ENCODE measurements around the gene ADCY10.

ADCY10 gene

DNA sequence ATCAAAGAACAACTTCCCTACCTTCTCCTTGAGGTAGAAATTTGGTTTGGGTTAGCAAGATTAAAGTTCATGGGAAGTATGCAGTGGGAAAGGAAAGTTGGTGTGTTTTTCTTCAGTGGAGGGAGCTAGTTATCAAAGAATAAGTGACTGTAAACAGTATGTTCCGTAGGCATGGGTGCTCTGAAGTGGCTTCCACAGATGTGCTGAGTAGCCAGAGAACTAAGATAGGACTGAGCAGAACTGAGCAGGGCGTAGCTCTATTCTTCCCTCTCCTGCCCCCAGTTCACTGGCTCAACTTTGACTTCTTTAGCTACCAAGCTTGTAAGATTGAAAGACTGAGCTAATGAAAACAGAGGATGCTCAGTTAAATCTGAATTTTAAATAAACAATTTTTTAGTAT lies 3.4 kb downstream of the ADCY10 start:
- TF ChIP-seq ZFP3 (CRISPR knock-in tag; IDR thresholded peaks at IDR 0.05) (no peak), ZNF70 (CRISPR knock-in tag; IDR thresholded peaks at IDR 0.05) (no peak), ARNTL (CRISPR knock-in tag; IDR thresholded peaks at IDR 0.05; ENCODE audit: borderline replicate concordance, low read depth) (no peak), ESRRG (CRISPR knock-in tag; IDR thresholded peaks at IDR 0.05) (no peak), ZFP30 (CRISPR knock-in tag; IDR thresholded peaks at IDR 0.05) (no peak), CSDC2 (CRISPR knock-in tag; IDR thresholded peaks at IDR 0.05) (no peak), TOX (CRISPR knock-in tag; IDR thresholded peaks at IDR 0.05; ENCODE audit: borderline replicate concordance) (no peak), RARB (CRISPR knock-in tag; IDR thresholded peaks at IDR 0.05) (no peak), ISL1 (CRISPR knock-in tag; IDR thresholded peaks at IDR 0.05) (no peak), PPARA (CRISPR knock-in tag; IDR thresholded peaks at IDR 0.05; ENCODE audit: borderline replicate concordance) (no peak), BACH2 (CRISPR knock-in tag; IDR thresholded peaks at IDR 0.05; ENCODE audit: borderline replicate concordance) (no peak), ZNF8 (CRISPR knock-in tag; IDR thresholded peaks at IDR 0.05) (no peak), OSR1 (CRISPR knock-in tag; IDR thresholded peaks at IDR 0.05) (no peak)
- TF ChIP-seq, protein P1, sequence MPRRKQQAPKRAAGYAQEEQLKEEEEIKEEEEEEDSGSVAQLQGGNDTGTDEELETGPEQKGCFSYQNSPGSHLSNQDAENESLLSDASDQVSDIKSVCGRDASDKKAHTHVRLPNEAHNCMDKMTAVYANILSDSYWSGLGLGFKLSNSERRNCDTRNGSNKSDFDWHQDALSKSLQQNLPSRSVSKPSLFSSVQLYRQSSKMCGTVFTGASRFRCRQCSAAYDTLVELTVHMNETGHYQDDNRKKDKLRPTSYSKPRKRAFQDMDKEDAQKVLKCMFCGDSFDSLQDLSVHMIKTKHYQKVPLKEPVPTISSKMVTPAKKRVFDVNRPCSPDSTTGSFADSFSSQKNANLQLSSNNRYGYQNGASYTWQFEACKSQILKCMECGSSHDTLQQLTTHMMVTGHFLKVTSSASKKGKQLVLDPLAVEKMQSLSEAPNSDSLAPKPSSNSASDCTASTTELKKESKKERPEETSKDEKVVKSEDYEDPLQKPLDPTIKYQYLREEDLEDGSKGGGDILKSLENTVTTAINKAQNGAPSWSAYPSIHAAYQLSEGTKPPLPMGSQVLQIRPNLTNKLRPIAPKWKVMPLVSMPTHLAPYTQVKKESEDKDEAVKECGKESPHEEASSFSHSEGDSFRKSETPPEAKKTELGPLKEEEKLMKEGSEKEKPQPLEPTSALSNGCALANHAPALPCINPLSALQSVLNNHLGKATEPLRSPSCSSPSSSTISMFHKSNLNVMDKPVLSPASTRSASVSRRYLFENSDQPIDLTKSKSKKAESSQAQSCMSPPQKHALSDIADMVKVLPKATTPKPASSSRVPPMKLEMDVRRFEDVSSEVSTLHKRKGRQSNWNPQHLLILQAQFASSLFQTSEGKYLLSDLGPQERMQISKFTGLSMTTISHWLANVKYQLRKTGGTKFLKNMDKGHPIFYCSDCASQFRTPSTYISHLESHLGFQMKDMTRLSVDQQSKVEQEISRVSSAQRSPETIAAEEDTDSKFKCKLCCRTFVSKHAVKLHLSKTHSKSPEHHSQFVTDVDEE (CRISPR knock-in tag; IDR thresholded peaks at IDR 0.05) = no peak
- TF ChIP-seq, protein P2, sequence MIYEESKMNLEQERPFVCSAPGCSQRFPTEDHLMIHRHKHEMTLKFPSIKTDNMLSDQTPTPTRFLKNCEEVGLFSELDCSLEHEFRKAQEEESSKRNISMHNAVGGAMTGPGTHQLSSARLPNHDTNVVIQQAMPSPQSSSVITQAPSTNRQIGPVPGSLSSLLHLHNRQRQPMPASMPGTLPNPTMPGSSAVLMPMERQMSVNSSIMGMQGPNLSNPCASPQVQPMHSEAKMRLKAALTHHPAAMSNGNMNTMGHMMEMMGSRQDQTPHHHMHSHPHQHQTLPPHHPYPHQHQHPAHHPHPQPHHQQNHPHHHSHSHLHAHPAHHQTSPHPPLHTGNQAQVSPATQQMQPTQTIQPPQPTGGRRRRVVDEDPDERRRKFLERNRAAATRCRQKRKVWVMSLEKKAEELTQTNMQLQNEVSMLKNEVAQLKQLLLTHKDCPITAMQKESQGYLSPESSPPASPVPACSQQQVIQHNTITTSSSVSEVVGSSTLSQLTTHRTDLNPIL (CRISPR knock-in tag; IDR thresholded peaks at IDR 0.05; ENCODE audit: low read depth) = no peak
- TF ChIP-seq, protein P3, sequence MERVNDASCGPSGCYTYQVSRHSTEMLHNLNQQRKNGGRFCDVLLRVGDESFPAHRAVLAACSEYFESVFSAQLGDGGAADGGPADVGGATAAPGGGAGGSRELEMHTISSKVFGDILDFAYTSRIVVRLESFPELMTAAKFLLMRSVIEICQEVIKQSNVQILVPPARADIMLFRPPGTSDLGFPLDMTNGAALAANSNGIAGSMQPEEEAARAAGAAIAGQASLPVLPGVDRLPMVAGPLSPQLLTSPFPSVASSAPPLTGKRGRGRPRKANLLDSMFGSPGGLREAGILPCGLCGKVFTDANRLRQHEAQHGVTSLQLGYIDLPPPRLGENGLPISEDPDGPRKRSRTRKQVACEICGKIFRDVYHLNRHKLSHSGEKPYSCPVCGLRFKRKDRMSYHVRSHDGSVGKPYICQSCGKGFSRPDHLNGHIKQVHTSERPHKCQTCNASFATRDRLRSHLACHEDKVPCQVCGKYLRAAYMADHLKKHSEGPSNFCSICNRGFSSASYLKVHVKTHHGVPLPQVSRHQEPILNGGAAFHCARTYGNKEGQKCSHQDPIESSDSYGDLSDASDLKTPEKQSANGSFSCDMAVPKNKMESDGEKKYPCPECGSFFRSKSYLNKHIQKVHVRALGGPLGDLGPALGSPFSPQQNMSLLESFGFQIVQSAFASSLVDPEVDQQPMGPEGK (CRISPR knock-in tag; IDR thresholded peaks at IDR 0.05; ENCODE audit: borderline replicate concordance) = no peak
- TF ChIP-seq, protein P4, sequence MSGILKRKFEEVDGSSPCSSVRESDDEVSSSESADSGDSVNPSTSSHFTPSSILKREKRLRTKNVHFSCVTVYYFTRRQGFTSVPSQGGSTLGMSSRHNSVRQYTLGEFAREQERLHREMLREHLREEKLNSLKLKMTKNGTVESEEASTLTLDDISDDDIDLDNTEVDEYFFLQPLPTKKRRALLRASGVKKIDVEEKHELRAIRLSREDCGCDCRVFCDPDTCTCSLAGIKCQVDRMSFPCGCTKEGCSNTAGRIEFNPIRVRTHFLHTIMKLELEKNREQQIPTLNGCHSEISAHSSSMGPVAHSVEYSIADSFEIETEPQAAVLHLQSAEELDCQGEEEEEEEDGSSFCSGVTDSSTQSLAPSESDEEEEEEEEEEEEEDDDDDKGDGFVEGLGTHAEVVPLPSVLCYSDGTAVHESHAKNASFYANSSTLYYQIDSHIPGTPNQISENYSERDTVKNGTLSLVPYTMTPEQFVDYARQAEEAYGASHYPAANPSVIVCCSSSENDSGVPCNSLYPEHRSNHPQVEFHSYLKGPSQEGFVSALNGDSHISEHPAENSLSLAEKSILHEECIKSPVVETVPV (CRISPR knock-in tag; IDR thresholded peaks at IDR 0.05) = no peak
- no peak for ATAC-seq

DNA sequence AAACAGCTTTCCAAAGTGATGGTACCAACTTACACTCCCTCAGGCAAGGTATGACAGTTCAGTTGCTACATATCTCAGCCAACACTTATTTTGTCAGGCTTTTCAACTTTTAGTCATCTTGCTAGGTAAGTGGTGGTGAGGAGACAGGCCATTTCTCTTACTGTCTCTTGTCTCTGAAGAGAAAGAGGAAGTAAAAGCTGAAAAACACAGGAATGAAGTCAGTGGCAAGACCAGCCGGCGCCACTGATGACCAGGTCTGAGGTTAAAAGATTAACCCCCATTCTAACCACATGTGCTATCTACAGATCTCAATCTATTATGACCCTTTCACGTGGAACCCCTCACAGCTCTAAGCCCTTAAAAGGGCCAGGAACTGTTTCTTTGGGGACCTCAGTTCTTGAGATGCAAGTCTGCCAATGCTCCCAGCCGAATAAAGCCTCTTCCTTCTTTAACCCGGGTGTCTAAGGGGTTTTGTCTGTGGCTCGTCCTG lies 4.2 kb downstream of the ADCY10 start:
- no peak for ATAC-seq
- TF ChIP-seq, protein P3 (CRISPR knock-in tag; IDR thresholded peaks at IDR 0.05; ENCODE audit: borderline replicate concordance) = no peak
- TF ChIP-seq ZNF8 (CRISPR knock-in tag; IDR thresholded peaks at IDR 0.05) (no peak), ZC3H10 (CRISPR knock-in tag; IDR thresholded peaks at IDR 0.05) (no peak), GLIS3 (CRISPR knock-in tag; IDR thresholded peaks at IDR 0.05) (no peak), CSDC2 (CRISPR knock-in tag; IDR thresholded peaks at IDR 0.05) (no peak), TOX (CRISPR knock-in tag; IDR thresholded peaks at IDR 0.05; ENCODE audit: borderline replicate concordance) (no peak), ZFP30 (CRISPR knock-in tag; IDR thresholded peaks at IDR 0.05) (no peak), OSR1 (CRISPR knock-in tag; IDR thresholded peaks at IDR 0.05) (no peak), ARNTL (CRISPR knock-in tag; IDR thresholded peaks at IDR 0.05; ENCODE audit: borderline replicate concordance, low read depth) (no peak)
- TF ChIP-seq, protein P1 (CRISPR knock-in tag; IDR thresholded peaks at IDR 0.05) = no peak
- TF ChIP-seq, protein P4 (CRISPR knock-in tag; IDR thresholded peaks at IDR 0.05) = no peak
- TF ChIP-seq, protein P2 (CRISPR knock-in tag; IDR thresholded peaks at IDR 0.05; ENCODE audit: low read depth) = no peak

Data from SK-N-SH treated with all-trans-retinoic acid at 6 μM for 48 hours (cell line).